IPS DF 6.9 (cell line): ENCODE measurements around the gene GDNF.
"Not testable (repeated sequence)": the region's sequence is repeated elsewhere in the genome, so short reads cannot be mapped to it uniquely, and the experiment has no call there.

Source experiments
- DNase-seq: peaks from one replicate; pipeline ENCODE4 v3.0.0-alpha.2; 2013; ENCODE audit warnings: low read depth, low spot score
- H3K27ac ChIP-seq: one replicate; pipeline ENCODE4 v1.5.1; 2013; ENCODE audit warnings: low read length, control low read depth
- H3K27me3 ChIP-seq: 2 replicates; pipeline ENCODE4 v1.6.1; 2013; ENCODE audit warnings: mild to moderate bottlenecking, low read length; ENCODE audit not compliant: control insufficient read depth, insufficient read depth
- H3K36me3 ChIP-seq: 2 replicates; pipeline ENCODE4 v1.6.1; 2013; ENCODE audit warnings: low read length; ENCODE audit not compliant: control insufficient read depth, insufficient read depth
- H3K4me1 ChIP-seq: 2 replicates; pipeline ENCODE4 v1.6.1; 2013; ENCODE audit warnings: low read length; ENCODE audit not compliant: control insufficient read depth, insufficient read depth
- H3K4me3 ChIP-seq: 2 replicates; pipeline ENCODE4 v1.5.1; 2013; ENCODE audit warnings: mild to moderate bottlenecking, low read length
- H3K9me3 ChIP-seq: 2 replicates; pipeline ENCODE4 v1.6.1; 2013; ENCODE audit warnings: low read length, inconsistent platforms; ENCODE audit not compliant: control insufficient read depth, insufficient read depth
- WGBS: extraction: QIAGEN DNeasy Blood & Tissue Kit; methylation state at CpG from one replicate; pipeline ENCODE4 v1.1.7; 2013; ENCODE audit warnings: mixed read lengths, missing lambda C conversion rate; ENCODE audit not compliant: insufficient read length, insufficient coverage; 5-methylcytosine and 5-hydroxymethylcytosine counted together

The GDNF gene

DNA sequence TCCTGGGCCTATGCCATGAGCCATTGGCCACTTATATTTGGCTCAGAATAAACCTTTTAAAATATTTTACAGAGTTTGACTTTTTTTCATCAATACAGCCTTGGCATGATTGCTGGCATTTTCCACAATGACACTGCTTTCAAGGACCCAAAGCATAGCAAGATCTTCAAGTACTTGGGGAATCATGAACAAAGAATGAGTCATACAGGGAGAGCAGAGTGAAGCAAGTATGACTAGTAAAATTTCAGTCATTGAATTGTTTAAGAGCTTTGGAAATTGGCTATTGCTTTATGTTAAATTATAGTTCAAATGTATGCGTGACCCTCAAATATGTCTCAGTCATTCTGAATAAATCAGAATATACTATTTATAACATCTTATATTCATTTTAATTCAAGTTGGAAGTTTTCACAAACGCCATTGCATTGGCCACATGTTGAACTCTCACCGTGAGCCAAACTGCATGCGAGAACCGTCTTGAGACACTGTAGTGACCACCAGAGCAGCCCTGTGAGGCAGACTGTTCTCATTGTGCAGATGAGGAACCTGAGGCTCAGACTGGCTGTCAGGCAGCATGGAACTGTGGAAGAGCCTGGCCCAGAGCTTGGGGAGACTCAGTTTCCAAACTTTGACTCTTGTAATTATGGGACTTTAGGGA lies 52.9 kb downstream of the GDNF start:
- H3K4me3 ChIP-seq, result no peak overlapping the region
- H3K4me1 ChIP-seq, result no peaks in the 10 kb centered on the region
- no peaks in the 10 kb centered on the region for H3K27me3 ChIP-seq
- peaks cover 2% of the 10 kb centered on the region; the same call in 1 of the 2 replicates for H3K9me3 ChIP-seq
- no peaks in the 10 kb centered on the region for H3K36me3 ChIP-seq
- DNase-seq, result no peak
- H3K27ac ChIP-seq, result no peak overlapping the region
- WGBS, result no CpG with 5 or more reads among the region's 5 CpGs

DNA sequence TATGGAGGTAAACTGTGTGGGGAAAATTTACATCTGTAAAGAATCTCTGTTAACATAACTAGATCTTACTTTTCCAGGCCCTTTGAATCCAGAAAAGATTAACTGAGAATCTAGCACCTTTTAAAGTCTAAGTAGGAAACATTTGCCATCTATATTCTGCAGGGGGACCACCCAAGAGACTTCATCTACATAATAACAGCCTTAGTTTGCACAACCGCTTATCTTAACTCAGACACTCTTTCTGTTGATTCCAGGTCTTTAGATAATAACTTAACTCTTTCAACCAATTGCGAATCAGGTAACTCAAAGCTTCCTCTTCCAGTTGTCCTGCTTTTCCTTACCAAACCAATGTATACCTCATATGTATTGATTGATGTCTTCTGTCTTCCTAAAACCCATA lies 53.4 kb downstream of the GDNF start:
- no peak for DNase-seq
- no CpG with 5 or more reads among the region's 2 CpGs for WGBS
- H3K27ac ChIP-seq, result no peak overlapping the region
- peaks cover 2% of the 10 kb centered on the region; the same call in 1 of the 2 replicates for H3K9me3 ChIP-seq
- no peaks in the 10 kb centered on the region for H3K36me3 ChIP-seq
- H3K27me3 ChIP-seq, result no peaks in the 10 kb centered on the region
- H3K4me3 ChIP-seq, result no peak overlapping the region
- no peaks in the 10 kb centered on the region for H3K4me1 ChIP-seq

- H3K27ac ChIP-seq, H3K36me3 ChIP-seq, H3K27me3 ChIP-seq, H3K9me3 ChIP-seq, DNase-seq, H3K4me1 ChIP-seq, H3K4me3 ChIP-seq: not testable (repeated sequence)
- no CpG with 5 or more reads among the region's 8 CpGs for WGBS
Observed at GRCh38 chr5:37781409-37781808, 58.4 kb downstream of the GDNF start.

DNA sequence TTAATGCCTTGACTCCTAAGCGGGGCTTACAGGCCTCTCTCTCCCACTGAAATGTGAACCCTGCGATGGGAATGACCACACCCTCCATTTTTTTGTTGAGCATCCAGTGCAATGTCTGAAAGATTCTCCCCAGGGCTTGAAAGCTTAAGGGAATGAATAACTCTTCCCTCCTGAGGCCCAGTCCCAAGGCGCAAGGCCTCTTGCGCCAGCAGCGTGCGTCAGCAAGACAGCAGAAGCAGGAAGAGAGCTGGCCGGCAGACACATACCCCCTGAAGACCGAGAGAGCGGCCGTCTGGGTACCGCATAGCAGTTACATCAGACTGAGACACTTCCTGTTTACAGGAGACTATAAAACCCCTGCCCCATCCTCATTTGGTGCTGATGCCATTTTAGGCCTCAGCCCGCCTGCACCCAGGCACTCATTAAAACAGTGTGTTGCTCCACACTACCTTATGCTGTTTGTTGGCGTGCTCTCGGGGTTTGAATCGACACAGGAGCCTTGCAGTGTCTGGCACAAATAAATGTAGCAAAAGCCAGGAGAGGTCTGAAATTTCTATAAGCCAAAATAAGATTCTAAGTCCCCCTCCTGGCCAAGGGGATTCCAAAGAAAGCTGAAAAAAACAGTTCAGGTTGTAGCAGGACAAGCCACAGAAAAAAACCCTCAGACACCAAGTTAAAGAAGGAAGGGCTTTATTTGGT lies 62.3 kb downstream of the GDNF start:
- Histone ChIP-seq H3K36me3 (no peaks in the 10 kb centered on the region), H3K27ac (no peak overlapping the region), H3K4me3 (no peak overlapping the region), H3K27me3 (no peaks in the 10 kb centered on the region), H3K4me1 (no peaks in the 10 kb centered on the region), H3K9me3 (no peaks in the 10 kb centered on the region; the same call in 1 of the 2 replicates)
- DNase-seq, result no peak
- no CpG with 5 or more reads among the region's 15 CpGs for WGBS

DNA sequence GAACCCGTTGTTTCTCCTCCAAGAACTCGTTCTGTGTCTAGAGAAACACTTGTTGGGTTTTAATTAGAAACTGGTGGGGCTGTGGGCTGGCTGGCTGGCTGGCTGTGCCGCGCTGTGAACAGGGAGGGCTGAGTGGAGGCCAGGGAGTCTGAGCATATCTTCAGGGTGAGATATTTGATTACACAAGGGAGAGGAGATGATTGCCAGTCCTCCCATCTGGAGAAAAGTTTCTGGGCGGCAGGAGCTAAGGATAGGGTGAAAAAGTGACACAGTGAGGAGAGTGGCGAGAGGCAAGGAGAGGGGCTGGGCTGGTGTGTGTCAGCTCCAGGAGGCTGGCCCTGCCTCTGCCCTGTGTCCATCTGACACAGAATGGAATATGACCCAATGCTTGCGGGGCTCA lies 63.0 kb downstream of the GDNF start:
- no peak overlapping the region for H3K4me3 ChIP-seq
- H3K36me3 ChIP-seq, result no peaks in the 10 kb centered on the region
- no peaks in the 10 kb centered on the region for H3K4me1 ChIP-seq
- no peaks in the 10 kb centered on the region for H3K27me3 ChIP-seq
- no CpG with 5 or more reads among the region's 7 CpGs for WGBS
- no peaks in the 10 kb centered on the region; the same call in 1 of the 2 replicates for H3K9me3 ChIP-seq
- H3K27ac ChIP-seq, result no peak overlapping the region
- no peak for DNase-seq

- peak; percentile 54 for DNase-seq
Observed at GRCh38 chr5:37774912-37775483, 64.8 kb downstream of the GDNF start.

DNA sequence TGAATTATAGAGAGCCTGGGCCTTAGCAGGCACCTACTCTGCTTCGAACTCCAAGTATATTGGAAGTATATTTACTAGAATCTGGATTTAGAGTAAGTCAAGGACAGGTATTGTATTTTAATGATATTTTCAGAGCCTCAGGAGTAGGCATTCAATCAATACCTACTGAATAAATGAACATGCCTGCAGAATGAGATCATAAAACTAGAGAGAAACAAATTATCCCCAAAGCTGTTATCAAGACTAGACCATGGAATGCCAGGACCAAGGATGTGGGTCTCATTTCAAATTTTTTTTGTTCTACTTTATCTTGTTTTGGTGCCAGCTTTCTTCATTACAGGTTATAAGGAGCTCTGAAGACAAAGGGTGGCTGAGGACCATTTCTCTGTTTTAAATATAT lies 66.0 kb downstream of the GDNF start:
- no peak overlapping the region for H3K4me3 ChIP-seq

More at GRCh38 chr5:37774912-37775483, 64.8 kb downstream of the GDNF start:
- Histone ChIP-seq H3K36me3 (no peaks in the 10 kb centered on the region), H3K9me3 (no peaks in the 10 kb centered on the region; the same call in 1 of the 2 replicates), H3K27ac (no peak overlapping the region), H3K4me3 (no peak overlapping the region), H3K27me3 (no peaks in the 10 kb centered on the region), H3K4me1 (no peaks in the 10 kb centered on the region)
- no CpG with 5 or more reads among the region's 9 CpGs for WGBS

DNA sequence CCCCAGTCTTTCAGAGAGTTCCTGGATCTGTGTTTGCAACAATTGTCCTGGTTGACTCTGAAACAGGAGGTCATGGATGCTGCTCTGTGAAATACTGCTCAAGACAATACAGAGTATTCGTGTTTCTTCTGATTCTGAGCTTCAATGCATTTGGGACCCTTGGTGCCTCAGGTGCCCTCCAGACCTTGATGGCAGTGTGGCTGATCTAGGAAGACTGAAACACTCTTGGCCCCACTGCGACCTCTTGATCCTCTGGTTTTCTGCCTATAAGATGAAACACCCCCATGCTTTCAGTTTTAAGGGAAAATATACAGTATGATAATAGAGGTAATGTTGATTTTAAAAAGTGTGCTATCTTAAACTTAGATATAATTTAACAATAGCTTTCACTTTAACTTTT lies 67.6 kb downstream of the GDNF start:
- H3K36me3 ChIP-seq, result no peaks in the 10 kb centered on the region
- no peak overlapping the region for H3K27ac ChIP-seq
- no peaks in the 10 kb centered on the region; the same call in 1 of the 2 replicates for H3K9me3 ChIP-seq
- H3K27me3 ChIP-seq, result no peaks in the 10 kb centered on the region
- no peaks in the 10 kb centered on the region for H3K4me1 ChIP-seq
- WGBS, result no CpG with 5 or more reads among the region's 2 CpGs
- no peak for DNase-seq
- H3K4me3 ChIP-seq, result no peak overlapping the region

More for the DNA sequence above, 66.0 kb downstream of the GDNF start:
- H3K27me3 ChIP-seq, result no peaks in the 10 kb centered on the region
- no peaks in the 10 kb centered on the region; the same call in 1 of the 2 replicates for H3K9me3 ChIP-seq
- H3K27ac ChIP-seq, result no peak overlapping the region
- no peaks in the 10 kb centered on the region for H3K4me1 ChIP-seq
- no peaks in the 10 kb centered on the region for H3K36me3 ChIP-seq
- no CpG with 5 or more reads among the region's 1 CpG for WGBS
- DNase-seq, result no peak

DNA sequence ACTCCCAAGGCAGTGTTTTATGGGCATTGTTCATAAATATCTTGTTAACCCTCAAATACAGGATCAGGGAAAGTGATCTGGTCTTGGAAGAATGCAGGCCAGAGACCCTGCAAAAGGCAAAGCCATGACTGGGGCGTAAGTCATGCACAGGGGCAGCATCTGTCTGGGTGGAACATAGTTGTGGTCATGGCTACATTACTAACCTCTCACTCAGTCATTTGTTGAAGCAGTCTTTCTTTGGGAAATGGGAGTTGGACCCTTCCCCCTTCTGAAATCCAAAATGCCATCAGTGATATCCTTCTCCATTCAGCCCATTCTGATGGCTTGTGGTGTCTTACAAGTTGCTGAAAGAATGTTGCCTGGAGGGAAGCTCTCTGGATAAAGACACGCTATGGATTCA lies 68.1 kb downstream of the GDNF start:
- H3K36me3 ChIP-seq, result no peaks in the 10 kb centered on the region
- H3K27ac ChIP-seq, result no peak overlapping the region
- H3K4me1 ChIP-seq, result no peaks in the 10 kb centered on the region
- H3K4me3 ChIP-seq, result no peak overlapping the region
- WGBS, result no CpG with 5 or more reads among the region's 2 CpGs
- DNase-seq, result no peak
- no peaks in the 10 kb centered on the region for H3K27me3 ChIP-seq
- H3K9me3 ChIP-seq, result no peaks in the 10 kb centered on the region; the same call in 1 of the 2 replicates

- WGBS, result no CpG with 5 or more reads among the region's 3 CpGs
- no peaks in the 10 kb centered on the region; the same call in 1 of the 2 replicates for H3K9me3 ChIP-seq
- H3K27ac ChIP-seq, result no peak overlapping the region
- H3K36me3 ChIP-seq, result no peaks in the 10 kb centered on the region
- H3K27me3 ChIP-seq, result no peaks in the 10 kb centered on the region
- DNase-seq, result no peak
- no peaks in the 10 kb centered on the region for H3K4me1 ChIP-seq
- no peak overlapping the region for H3K4me3 ChIP-seq
Observed at GRCh38 chr5:37771203-37771611, 68.6 kb downstream of the GDNF start.
